H9 (cell line): ENCODE measurements around the gene MPHOSPH6. TPM values are rescaled to one million over a fixed set of nuclear protein-coding genes. Genes with fewer than 3 reads are reported as not detected.

Experiments
- DNase-seq: peaks from one replicate; pipeline ENCODE4 v3.0.0-alpha.2; 2017
- H2AFZ ChIP-seq: one replicate; pipeline ENCODE4 v1.6.1; 2013; ENCODE audit warnings: mild to moderate bottlenecking, low read length, control low read depth, moderate library complexity
- H2AK5ac ChIP-seq: 2 replicates; pipeline ENCODE4 v1.6.1; 2013; ENCODE audit warnings: low read length, control low read depth, mixed read lengths; ENCODE audit not compliant: insufficient read length
- H2BK120ac ChIP-seq: one replicate; pipeline ENCODE4 v1.6.1; 2013; ENCODE audit warnings: low read depth, mild to moderate bottlenecking, low read length, control low read depth, inconsistent platforms; ENCODE audit not compliant: poor library complexity, severe bottlenecking
- H2BK12ac ChIP-seq: 2 replicates; pipeline ENCODE4 v1.6.1; 2013; ENCODE audit warnings: low read length, control low read depth, mixed read lengths, low read depth; ENCODE audit not compliant: insufficient read length
- H2BK15ac ChIP-seq: 2 replicates; pipeline ENCODE4 v1.6.1; 2013; ENCODE audit warnings: low read depth, low read length, control low read depth
- H2BK20ac ChIP-seq: one replicate; pipeline ENCODE4 v1.6.1; 2013; ENCODE audit warnings: low read depth, mild to moderate bottlenecking, low read length, control low read depth, inconsistent platforms; ENCODE audit not compliant: poor library complexity, severe bottlenecking
- H2BK5ac ChIP-seq: 2 replicates; pipeline ENCODE4 v1.6.1; 2013; ENCODE audit warnings: low read length, control low read depth, mixed read lengths; ENCODE audit not compliant: insufficient read length
- H3K14ac ChIP-seq: 2 replicates; pipeline ENCODE4 v1.6.1; 2013; ENCODE audit warnings: low read length, control low read depth; ENCODE audit not compliant: insufficient read depth
- H3K18ac ChIP-seq: 2 replicates; pipeline ENCODE4 v1.6.1; 2013; ENCODE audit warnings: low read depth, mild to moderate bottlenecking, mixed read lengths, low read length, control low read depth; ENCODE audit not compliant: insufficient read length
- H3K23ac ChIP-seq: 2 replicates; pipeline ENCODE4 v1.6.1; 2013; ENCODE audit warnings: low read length, control low read depth, mixed read lengths, low read depth; ENCODE audit not compliant: insufficient read length
- H3K23me2 ChIP-seq: 2 replicates; pipeline ENCODE4 v1.6.1; 2013; ENCODE audit warnings: low read depth, mild to moderate bottlenecking, mixed read lengths, low read length, control low read depth; ENCODE audit not compliant: insufficient read length, poor library complexity, severe bottlenecking
- H3K27ac ChIP-seq: 2 replicates; pipeline ENCODE4 v1.5.1; 2013; ENCODE audit warnings: low read length, control low read depth, mixed read lengths, low read depth; ENCODE audit not compliant: insufficient read length
- H3K27me3 ChIP-seq: 2 replicates; pipeline ENCODE4 v1.6.1; 2013; ENCODE audit warnings: low read length, control low read depth, inconsistent platforms; ENCODE audit not compliant: insufficient read depth
- H3K4ac ChIP-seq: 2 replicates; pipeline ENCODE4 v1.6.1; 2013; ENCODE audit warnings: low read depth, mild to moderate bottlenecking, control low read depth, inconsistent platforms, low read length, moderate library complexity
- H3K4me1 ChIP-seq: 2 replicates; pipeline ENCODE4 v1.6.1; 2013; ENCODE audit warnings: low read length, control low read depth, inconsistent platforms; ENCODE audit not compliant: insufficient read depth
- H3K4me2 ChIP-seq: 2 replicates; pipeline ENCODE4 v1.6.1; 2013; ENCODE audit warnings: low read length, control low read depth, mixed read lengths; ENCODE audit not compliant: insufficient read length, insufficient read depth
- H3K56ac ChIP-seq: 2 replicates; pipeline ENCODE4 v1.6.1; 2013; ENCODE audit warnings: low read depth, mild to moderate bottlenecking, mixed read lengths, low read length, control low read depth; ENCODE audit not compliant: insufficient read length
- H3K79me1 ChIP-seq: 2 replicates; pipeline ENCODE4 v1.6.1; 2013; ENCODE audit warnings: low read depth, mild to moderate bottlenecking, moderate library complexity, low read length, control low read depth, inconsistent platforms; ENCODE audit not compliant: insufficient read depth, poor library complexity, severe bottlenecking
- H3K79me2 ChIP-seq: 2 replicates; pipeline ENCODE4 v1.6.1; 2013; ENCODE audit warnings: low read length, control low read depth, inconsistent platforms; ENCODE audit not compliant: insufficient read depth
- H3K9ac ChIP-seq: 2 replicates; pipeline ENCODE4 v1.6.1; 2013; ENCODE audit warnings: low read length, control low read depth, mixed read lengths; ENCODE audit not compliant: insufficient read length; ENCODE audit errors: extremely low read depth
- H3K9me3 ChIP-seq: one replicate; pipeline ENCODE4 v1.6.1; 2013; ENCODE audit warnings: low read depth, low read length, inconsistent platforms; ENCODE audit not compliant: control insufficient read depth
- H3T11ph ChIP-seq: one replicate; pipeline ENCODE4 v1.6.1; 2013; ENCODE audit warnings: mild to moderate bottlenecking, low read length, control low read depth, inconsistent platforms
- H4K20me1 ChIP-seq: one replicate; pipeline ENCODE4 v1.6.1; 2013; ENCODE audit not compliant: control insufficient read depth, insufficient read length, insufficient read depth
- H4K5ac ChIP-seq: 2 replicates; pipeline ENCODE4 v1.6.1; 2013; ENCODE audit warnings: low read depth, mild to moderate bottlenecking, mixed read lengths, low read length, control low read depth; ENCODE audit not compliant: insufficient read length
- H4K8ac ChIP-seq: replicated peaks from 2 replicates; pipeline ENCODE4 v1.6.1; 2013; ENCODE audit warnings: low read length, control low read depth, mixed read lengths, low read depth; ENCODE audit not compliant: insufficient read length
- H4K91ac ChIP-seq: 2 replicates; pipeline ENCODE4 v1.6.1; 2013; ENCODE audit warnings: low read depth, mild to moderate bottlenecking, moderate library complexity, mixed read lengths, low read length, control low read depth; ENCODE audit not compliant: insufficient read length
- H3K27ac Mint-ChIP-seq, 3 experiments: 2 replicates in 2 of 3; 3 replicates in 1 of 3; pipeline ENCODE4 v1.8.0; 2020 to 2021; ENCODE audit warnings: mixed read lengths in 3 of 3, mild to moderate bottlenecking in 1 of 3, moderate library complexity in 1 of 3
- H3K27me3 Mint-ChIP-seq: 2 replicates; pipeline ENCODE4 v1.8.0; 2021; ENCODE audit warnings: low read depth, mild to moderate bottlenecking, moderate library complexity, mixed read lengths
- H3K36me3 Mint-ChIP-seq, 3 experiments: 2 replicates in 2 of 3; 3 replicates in 1 of 3; pipeline ENCODE4 v1.8.0; 2020 to 2021; ENCODE audit warnings: low read depth in 3 of 3, mixed read lengths in 3 of 3; ENCODE audit not compliant: insufficient read depth in 1 of 3
- H3K4me1 Mint-ChIP-seq, 2 experiments: 2 replicates each; pipeline ENCODE4 v1.8.0; 2020; ENCODE audit warnings: mixed read lengths in 2 of 2
- H3K4me3 Mint-ChIP-seq, 2 experiments: 2 replicates in 1 of 2; 3 replicates in 1 of 2; pipeline ENCODE4 v1.8.0; 2020 to 2021; ENCODE audit warnings: mild to moderate bottlenecking in 2 of 2, mixed read lengths in 2 of 2, moderate library complexity in 1 of 2
- H3K9me3 Mint-ChIP-seq, 2 experiments: 2 replicates in 1 of 2; 3 replicates in 1 of 2; pipeline ENCODE4 v1.8.0; 2020; ENCODE audit warnings: mild to moderate bottlenecking in 2 of 2, mixed read lengths in 2 of 2, moderate library complexity in 1 of 2
- CTCF ChIP-seq: fragments of 200-600 bp; sonication (generic); conservative IDR thresholded peaks from 3 replicates; pipeline ENCODE4 v1.8.0; 2021; ENCODE audit warnings: antibody characterized with exemption, mild to moderate bottlenecking
- WGBS: extraction: QIAGEN DNeasy Blood & Tissue Kit; methylation state at CpG from one replicate; pipeline ENCODE4 v1.1.7; 2013; ENCODE audit warnings: missing lambda C conversion rate, low lambda C conversion rate, mixed read lengths; ENCODE audit not compliant: insufficient read length; ENCODE audit errors: extremely low coverage; 5-methylcytosine and 5-hydroxymethylcytosine counted together
- total RNA-seq: library from RNA; stranded (reverse); gene quantifications from 2 replicates; pipeline ENCODE4 v1.2.1, GENCODE V29; 2021

Gene MPHOSPH6
- total RNA-seq, 1 experiment from 2014 or later = 38.3 TPM

- Mint-ChIP-seq H3K9me3 (no peaks in the 10 kb centered on the region; a peak in 2 of 5 replicates), H3K27ac (no peak overlapping the region), H3K4me1 (peaks cover 11 to 12% of the 10 kb centered on the region in 2 experiments), H3K4me3 (no peak overlapping the region), H3K36me3 (peaks cover 1 to 25% (median 23%) of the 10 kb centered on the region in 3 experiments; a peak in 5 of 7 replicates), H3K27me3 (no peaks in the 10 kb centered on the region; the same call in 1 of the 2 replicates)
- no peaks in the 10 kb centered on the region for H3K23me2 ChIP-seq
- no CpG with 5 or more reads among the region's 8 CpGs for WGBS
- no peak for DNase-seq
- H2BK12ac ChIP-seq = no peak overlapping the region
- H2BK120ac ChIP-seq = no peak overlapping the region
- H2AFZ ChIP-seq = no peak overlapping the region
- H4K91ac ChIP-seq = no peak overlapping the region
- no peak overlapping the region for H2BK5ac ChIP-seq
- no peak overlapping the region for H3K23ac ChIP-seq
- no peak for TF ChIP-seq CTCF
- no peak overlapping the region for H3T11ph ChIP-seq
- no peak overlapping the region for H2BK15ac ChIP-seq
- H3K14ac ChIP-seq = no peak overlapping the region
- no peak overlapping the region for H3K9ac ChIP-seq
- no peak overlapping the region for H3K18ac ChIP-seq
- H3K4me2 ChIP-seq = no peak overlapping the region
- H3K79me1 ChIP-seq = no peaks in the 10 kb centered on the region
- H3K27ac ChIP-seq = no peak overlapping the region
- H4K8ac ChIP-seq = no peak overlapping the region
- no peak overlapping the region for H3K4ac ChIP-seq
- H4K20me1 ChIP-seq = no peaks in the 10 kb centered on the region
- no peak overlapping the region for H3K56ac ChIP-seq
- H2BK20ac ChIP-seq = no peak overlapping the region
- no peaks in the 10 kb centered on the region; the same call in 1 of the 2 replicates for H3K4me1 ChIP-seq
- H3K27me3 ChIP-seq = no peaks in the 10 kb centered on the region
- no peak overlapping the region for H2AK5ac ChIP-seq
- no peaks in the 10 kb centered on the region for H3K9me3 ChIP-seq
- H3K79me2 ChIP-seq = no peaks in the 10 kb centered on the region
- no peak overlapping the region for H4K5ac ChIP-seq
Observed at GRCh38 chr16:82134846-82135245, 35.2 kb downstream of the MPHOSPH6 start.
